Esophagus squamous epithelium (tissue), 5 donors: ENCODE results near the gene RPGRIP1. TPM values are rescaled to one million over a fixed set of nuclear protein-coding genes. Genes with fewer than 3 reads are reported as not detected.

Source experiments
- DNase-seq: peaks from one replicate; lab custom pipeline; 2025; lab: John Stamatoyannopoulos, UW
- H3K27ac ChIP-seq, 4 donors: fragments of 200-600 bp; sonication (generic); one replicate each; pipeline ENCODE4 v1.5.1; 2016 to 2019; ENCODE audit warnings: mild to moderate bottlenecking in 1 of 4
- H3K27me3 ChIP-seq, 4 donors: fragments of 200-600 bp; sonication (generic); 1 replicate in 3 of 4; 2 replicates in 1 of 4; pipeline versions ENCODE4 v1.5.1 to v1.6.0; 2017 to 2021; ENCODE audit warnings: antibody characterized with exemption in 1 of 4
- H3K36me3 ChIP-seq, 3 donors: fragments of 200-600 bp; sonication (generic); one replicate each; pipeline ENCODE4 v1.5.1; 2016 to 2019
- H3K4me1 ChIP-seq, 3 donors: fragments of 200-600 bp; sonication (generic); one replicate each; pipeline ENCODE4 v1.5.1; 2017 to 2019
- H3K4me3 ChIP-seq, 4 donors: fragments of 200-600 bp; sonication (generic); 1 replicate in 3 of 4; 2 replicates in 1 of 4; pipeline ENCODE4 v1.5.1; 2016 to 2019; ENCODE audit warnings: mild to moderate bottlenecking in 2 of 4, moderate library complexity in 1 of 4
- H3K9me3 ChIP-seq, 3 donors: fragments of 200-600 bp; sonication (generic); one replicate each; pipeline ENCODE4 v1.5.1; 2016 to 2019
- CTCF ChIP-seq, 6 experiments: fragments of 450-650 bp in 4 of 6; fragments of 200-600 bp in 2 of 6; sonication (generic) in 2 of 6; IDR thresholded peaks; one replicate each; pipeline ENCODE4 v1.5.1; 2016 to 2019; ENCODE audit warnings: antibody characterized with exemption in 6 of 6, mild to moderate bottlenecking in 4 of 6, moderate library complexity in 4 of 6
- POLR2A ChIP-seq, 4 donors: fragments of 450-650 bp; IDR thresholded peaks; one replicate each; pipeline ENCODE4 v1.6.1; 2017; ENCODE audit warnings: antibody characterized with exemption in 4 of 4, mild to moderate bottlenecking in 4 of 4, moderate library complexity in 3 of 4
- WGBS, 2 donors: methylation state at CpG; one replicate each; pipeline ENCODE4 v1.1.5; 2018; 5-methylcytosine and 5-hydroxymethylcytosine counted together
- intact Hi-C: fragments of 100-400 bp; cut with DNase I; formaldehyde crosslinking; loops from one replicate; pipeline ENCODE4 v1.15.0; 2022
- total RNA-seq, 4 donors: library from RNA; depleted of rRNA; stranded (reverse); fragments of >200 nt; gene quantifications; one replicate each; pipeline ENCODE4 v1.1.0, GENCODE V29; 2016
- donor health status: DM: yes; HTN: yes; CAD: no.

Gene RPGRIP1
- total RNA-seq, 4 donors from 2014 or later, result not detected

GRCh38 chr14:21244544-21244943 is 35.3 kb upstream of the RPGRIP1 start:
- Histone ChIP-seq H3K9me3 (no peaks in the 10 kb centered on the region), H3K27ac (peak overlapping the region in 1 of 4 donors; percentile 28), H3K36me3 (peaks cover 0 to 87% (median 11%) of the 10 kb centered on the region in 3 donors), H3K4me3 (no peak overlapping the region), H3K27me3 (no peaks in the 10 kb centered on the region), H3K4me1 (peaks cover 0 to 81% (median 43%) of the 10 kb centered on the region in 3 donors)
- TF ChIP-seq CTCF (IDR thresholded peaks at IDR 0.05) (no peak), POLR2A (IDR thresholded peaks at IDR 0.05) (no peak)
- WGBS, 2 donors, result 49 to 61% methylated on average over 5 to 7 of the region's 7 CpGs
- DNase-seq, result no peak
- intact Hi-C loops, result no loop called here

- Histone ChIP-seq H3K4me3 (no peak overlapping the region), H3K27me3 (no peaks in the 10 kb centered on the region), H3K9me3 (no peaks in the 10 kb centered on the region), H3K36me3 (peaks cover 0 to 87% (median 14%) of the 10 kb centered on the region in 3 donors), H3K27ac (no peak overlapping the region), H3K4me1 (peaks cover 0 to 71% (median 39%) of the 10 kb centered on the region in 3 donors)
- intact Hi-C loops, result no loop called here
- 73 to 80% methylated on average over 4 to 6 of the region's 7 CpGs for WGBS, 2 donors
- TF ChIP-seq POLR2A (IDR thresholded peaks at IDR 0.05) (no peak), CTCF (IDR thresholded peaks at IDR 0.05) (no peak)
- DNase-seq, result no peak
Measured at GRCh38 chr14:21245813-21246212, 34.1 kb upstream of the RPGRIP1 start.

GRCh38 chr14:21248338-21248737 is 31.5 kb upstream of the RPGRIP1 start:
- TF ChIP-seq CTCF (IDR thresholded peaks at IDR 0.05) (no peak), POLR2A (IDR thresholded peaks at IDR 0.05) (no peak)
- DNase-seq, result no peak
- WGBS, 2 donors, result 89 to 100% methylated on average over 1 of the region's 1 CpG
- intact Hi-C loops, result no loop called here
- Histone ChIP-seq H3K9me3 (no peaks in the 10 kb centered on the region), H3K36me3 (peaks cover 0 to 99% (median 30%) of the 10 kb centered on the region in 3 donors), H3K4me1 (peaks cover 5 to 56% (median 47%) of the 10 kb centered on the region in 3 donors), H3K27me3 (no peaks in the 10 kb centered on the region), H3K27ac (no peak overlapping the region), H3K4me3 (no peak overlapping the region)

GRCh38 chr14:21248739-21249411 is 31.0 kb upstream of the RPGRIP1 start:
- Histone ChIP-seq H3K36me3 (peaks cover 0 to 99% (median 30%) of the 10 kb centered on the region in 3 donors), H3K9me3 (no peaks in the 10 kb centered on the region), H3K27ac (no peak overlapping the region), H3K4me1 (peaks cover 5 to 58% (median 43%) of the 10 kb centered on the region in 3 donors), H3K27me3 (no peaks in the 10 kb centered on the region), H3K4me3 (no peak overlapping the region)
- 84 to 92% methylated on average over 8 of the region's 8 CpGs for WGBS, 2 donors
- DNase-seq, result no peak
- intact Hi-C loops, result no loop called here
- TF ChIP-seq CTCF (IDR thresholded peaks at IDR 0.05) (no peak), POLR2A (IDR thresholded peaks at IDR 0.05) (no peak)

GRCh38 chr14:21251215-21251614 is 28.7 kb upstream of the RPGRIP1 start:
- H3K27ac ChIP-seq, result no peak overlapping the region
- 84 to 95% methylated on average over 5 of the region's 5 CpGs for WGBS, 2 donors
- no peak for TF ChIP-seq CTCF (IDR thresholded peaks at IDR 0.05)
- no peak for TF ChIP-seq POLR2A (IDR thresholded peaks at IDR 0.05)
- no peak overlapping the region for H3K4me3 ChIP-seq
- H3K9me3 ChIP-seq, result no peaks in the 10 kb centered on the region
- peaks cover 9 to 63% (median 32%) of the 10 kb centered on the region in 3 donors for H3K4me1 ChIP-seq
- no peaks in the 10 kb centered on the region for H3K27me3 ChIP-seq
- H3K36me3 ChIP-seq, result peaks cover 0 to 96% (median 30%) of the 10 kb centered on the region in 3 donors
- intact Hi-C loops, result loop anchor here (10.0 kb wide), 1 partner anchor 134 kb away; the partner anchor contains the start of gene SUPT16H
- DNase-seq, result no peak
